Superior temporal gyrus (tissue), 1 donor: ENCODE results near the gene ARFRP1.

Experiments used
- DNase-seq: peaks from one replicate; pipeline ENCODE4 v3.0.0-alpha.2; 2016; ENCODE audit errors: extremely low spot score

ARFRP1 gene, protein sequence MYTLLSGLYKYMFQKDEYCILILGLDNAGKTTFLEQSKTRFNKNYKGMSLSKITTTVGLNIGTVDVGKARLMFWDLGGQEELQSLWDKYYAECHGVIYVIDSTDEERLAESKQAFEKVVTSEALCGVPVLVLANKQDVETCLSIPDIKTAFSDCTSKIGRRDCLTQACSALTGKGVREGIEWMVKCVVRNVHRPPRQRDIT

GRCh38 chr20:63707558-63708300 is at the start of gene ARFRP1, which contains the start of gene ZGPAT:
ARFRP1 (minus strand) TSS chr20:63707976; CDS start chr20:63707091, 885 bp downstream.
ZGPAT (plus strand) TSS chr20:63708039; CDS start chr20:63708581, 542 bp downstream.
- DNase-seq = peak; percentile 87

DNA sequence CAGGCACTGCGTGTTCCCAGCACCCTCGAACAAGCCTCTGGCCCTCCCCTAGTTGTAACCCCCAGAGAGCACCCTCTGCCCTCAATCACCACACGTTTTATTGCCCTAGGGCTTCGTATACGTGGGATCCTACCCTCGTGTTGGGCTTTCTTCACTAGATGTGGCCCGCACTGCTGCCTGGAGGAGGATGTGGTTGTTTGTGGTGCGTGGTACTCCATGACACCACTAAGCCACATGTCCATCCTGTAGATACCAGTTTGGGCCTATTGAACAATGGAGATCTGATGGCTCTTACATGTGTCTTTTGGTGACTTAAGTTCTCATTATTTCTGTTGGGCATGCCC is 48.8 kb upstream of the ARFRP1 start:
- no peak for DNase-seq

DNA sequence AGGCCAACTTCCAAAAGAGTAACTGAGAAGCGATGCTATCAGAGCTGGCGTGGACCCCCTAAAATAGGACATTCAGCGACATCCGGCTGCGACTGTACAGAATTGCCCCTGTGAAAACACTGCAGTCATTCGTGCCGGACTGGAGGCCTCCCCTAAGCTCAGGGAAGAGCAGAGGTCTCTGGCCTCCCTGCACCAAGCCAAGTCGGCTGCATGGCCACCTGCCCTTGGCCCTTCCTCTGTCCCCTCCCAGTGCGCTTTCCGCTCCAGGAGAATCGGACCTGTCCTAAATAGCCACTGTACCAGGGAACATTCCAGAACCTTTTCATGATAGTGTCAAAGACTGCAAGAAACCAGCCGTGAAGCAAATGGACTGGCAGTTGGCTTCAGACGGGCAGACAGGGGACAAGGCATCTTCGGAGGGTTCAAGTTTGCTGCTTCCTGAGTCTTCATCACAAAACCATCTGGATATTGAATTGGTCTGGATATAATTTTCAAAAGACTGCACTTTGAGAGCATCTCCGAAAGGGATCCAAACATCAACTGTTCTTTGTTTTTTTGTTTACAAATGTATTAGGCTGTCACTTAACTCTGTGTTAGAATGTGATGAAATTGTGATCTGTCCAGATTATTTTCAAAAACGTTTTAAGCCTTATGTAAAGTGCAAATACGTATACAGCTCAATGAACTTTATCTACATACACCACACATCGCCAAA is 48.3 kb upstream of the ARFRP1 start:
- no peak for DNase-seq

- no peak for DNase-seq
Observed at GRCh38 chr20:63754008-63754407, 46.2 kb upstream of the ARFRP1 start.

- DNase-seq = no peak
Observed at GRCh38 chr20:63753381-63753780, 45.6 kb upstream of the ARFRP1 start.

GRCh38 chr20:63752411-63753101 is 44.8 kb upstream of the ARFRP1 start:
- no peak for DNase-seq

- DNase-seq = no peak
Observed at GRCh38 chr20:63751471-63752271, 43.9 kb upstream of the ARFRP1 start.

GRCh38 chr20:63750807-63751470 is 43.2 kb upstream of the ARFRP1 start:
- no peak for DNase-seq

DNA sequence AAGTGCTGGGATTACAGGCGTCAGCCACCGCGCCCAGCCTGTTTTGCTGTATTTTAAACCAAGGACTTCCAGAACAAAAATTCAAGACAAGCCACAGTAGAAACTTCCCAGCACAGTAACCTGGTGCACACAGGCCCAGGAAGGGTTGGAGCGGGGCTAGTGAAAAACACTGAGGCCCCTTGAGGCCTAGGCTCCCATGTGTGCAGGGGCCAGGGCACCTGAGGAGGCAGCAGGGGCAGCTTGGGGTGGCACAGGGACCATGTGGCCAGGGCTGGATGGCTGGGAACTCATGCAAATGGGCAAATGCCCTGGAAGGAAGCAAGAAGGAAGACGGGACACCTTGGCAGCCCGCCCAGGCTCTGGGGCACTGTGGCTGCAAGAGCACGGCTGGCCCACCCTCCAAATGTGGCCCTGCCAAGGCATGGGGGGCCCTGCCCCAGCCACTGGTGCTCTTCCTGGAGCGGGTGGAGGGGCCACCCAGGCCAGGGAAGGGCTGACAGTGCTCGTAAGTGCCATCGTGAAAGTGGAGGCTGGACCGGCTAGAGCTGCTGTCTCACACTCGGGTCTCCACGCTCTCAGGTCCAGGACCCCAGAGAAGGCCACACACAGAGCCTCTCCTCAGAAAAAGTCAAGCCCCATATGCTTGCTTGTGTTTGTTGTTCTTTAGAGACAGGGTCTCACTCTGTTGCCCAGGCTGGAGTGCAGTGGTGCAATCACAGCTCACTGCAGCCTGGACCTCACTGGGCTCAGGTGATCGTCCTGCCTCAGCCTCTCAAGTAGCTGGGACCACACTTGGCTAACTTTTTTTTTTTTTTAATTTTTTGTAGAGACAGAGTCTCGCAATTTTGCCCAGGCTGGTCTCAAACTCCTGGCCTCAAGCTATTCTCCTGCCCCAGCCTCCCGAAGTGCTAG is 42.1 kb upstream of the ARFRP1 start:
- no peak for DNase-seq

DNA sequence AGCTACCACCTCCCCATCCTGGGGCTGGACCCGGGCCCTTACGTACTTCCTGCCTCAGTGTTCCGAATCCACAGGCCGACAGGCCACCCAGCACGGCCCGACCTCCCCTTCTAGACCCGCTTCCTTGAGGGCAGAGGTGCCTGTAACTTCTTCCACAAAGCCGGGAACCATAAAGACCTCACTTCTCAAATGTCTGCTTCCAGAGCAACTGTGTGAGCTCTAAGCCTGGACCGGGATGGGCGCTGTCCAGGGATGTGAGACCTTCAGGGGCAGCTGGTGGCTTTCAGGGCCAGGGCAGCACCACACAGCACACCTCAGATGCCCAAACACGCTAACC is 41.1 kb upstream of the ARFRP1 start:
- no peak for DNase-seq

DNA sequence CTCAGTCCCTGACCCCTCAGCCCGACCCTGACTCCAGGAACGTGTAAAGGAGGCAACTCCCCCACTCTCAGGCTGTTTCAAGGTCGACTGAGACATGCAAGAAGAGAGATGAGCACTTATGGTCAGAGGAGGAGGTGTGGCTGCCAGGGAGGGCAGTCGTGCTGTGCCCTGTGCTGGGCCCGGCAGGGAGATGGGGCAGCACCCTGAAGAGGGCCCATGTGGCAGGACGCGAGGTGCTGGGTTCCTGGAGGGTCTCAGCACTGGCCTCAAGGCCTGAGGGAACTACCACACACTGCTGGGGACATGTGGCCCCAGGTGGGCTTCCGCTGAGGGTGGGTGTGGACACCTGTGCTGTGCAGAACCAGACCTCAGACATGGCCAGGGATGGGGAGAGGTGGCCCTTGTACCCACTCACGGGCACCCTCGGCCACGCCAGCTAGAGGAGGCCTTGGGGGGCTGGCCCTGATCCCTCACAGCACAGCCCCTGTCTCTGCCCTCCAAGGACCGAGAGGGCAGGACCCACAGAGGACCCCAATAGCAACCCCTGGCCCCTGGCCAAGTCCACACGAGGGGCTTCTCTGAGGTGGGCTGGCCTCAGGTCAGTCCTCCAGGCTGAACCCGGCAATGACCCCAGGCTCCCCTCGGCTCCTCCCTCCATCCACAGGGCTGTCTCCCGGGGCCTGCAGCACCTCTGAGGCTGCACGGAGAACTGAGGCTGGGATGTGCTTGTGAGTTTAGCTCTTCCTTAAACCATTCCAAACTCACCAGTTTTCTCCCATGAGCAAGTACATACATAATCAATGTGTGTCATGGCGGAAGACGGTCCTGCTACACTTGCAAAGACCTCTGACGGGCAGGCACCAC is 40.5 kb upstream of the ARFRP1 start:
- no peak for DNase-seq

DNA sequence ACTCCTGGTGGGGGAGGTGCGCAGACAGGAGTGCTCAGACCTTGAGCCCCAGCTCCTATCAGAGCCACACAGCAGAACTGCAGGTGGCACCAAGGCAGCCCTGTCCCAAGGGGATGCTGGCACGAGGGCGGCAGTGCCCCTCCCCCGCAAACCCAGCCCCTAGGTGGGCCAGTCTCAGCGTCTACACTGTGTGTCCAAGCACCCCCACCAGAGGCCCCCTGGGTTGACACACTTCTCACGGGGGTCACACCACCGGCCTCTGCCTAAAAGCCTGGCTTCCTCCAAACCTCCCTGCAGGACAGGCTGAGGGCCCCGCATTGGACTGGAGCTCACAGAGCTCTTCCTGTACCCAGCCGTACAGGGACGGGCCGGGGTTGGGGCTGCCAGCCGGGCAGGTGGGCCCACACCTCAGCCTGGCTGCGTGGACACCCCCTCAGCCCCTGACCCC is 39.9 kb upstream of the ARFRP1 start:
- DNase-seq = no peak

GRCh38 chr20:63746751-63747315 is 39.1 kb upstream of the ARFRP1 start:
- no peak for DNase-seq

GRCh38 chr20:63745961-63746731 is 38.4 kb upstream of the ARFRP1 start:
- DNase-seq = no peak

GRCh38 chr20:63745424-63745805 is 37.6 kb upstream of the ARFRP1 start:
- no peak for DNase-seq

GRCh38 chr20:63744574-63745423 is 37.0 kb upstream of the ARFRP1 start:
- DNase-seq = no peak

DNA sequence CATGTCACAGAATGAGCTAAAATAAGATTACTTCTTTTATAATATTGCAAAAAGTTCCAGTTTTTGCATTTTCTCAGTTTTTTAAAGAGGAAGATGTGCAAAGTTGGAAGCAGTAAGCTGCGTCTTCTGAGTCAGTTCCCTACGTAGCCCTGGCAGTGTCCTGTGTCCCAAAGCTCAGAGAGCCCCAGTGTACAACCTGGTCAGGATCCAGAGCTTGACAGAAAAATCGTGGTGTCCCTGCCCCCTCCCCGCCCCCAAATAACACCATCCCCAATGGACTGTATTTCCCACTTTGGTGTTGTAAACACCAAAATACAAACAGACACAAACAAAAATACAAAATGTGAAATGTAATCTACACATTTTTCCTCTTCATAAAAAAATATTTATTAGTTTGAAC is 36.4 kb upstream of the ARFRP1 start:
- no peak for DNase-seq
